ENCODE measurements around the gene C17orf50. TPM values are rescaled to one million over a fixed set of nuclear protein-coding genes. Genes with fewer than 3 reads are reported as not detected.

C17orf50 gene
- total RNA-seq, 1 experiment from 2014 or later, result not detected

DNA sequence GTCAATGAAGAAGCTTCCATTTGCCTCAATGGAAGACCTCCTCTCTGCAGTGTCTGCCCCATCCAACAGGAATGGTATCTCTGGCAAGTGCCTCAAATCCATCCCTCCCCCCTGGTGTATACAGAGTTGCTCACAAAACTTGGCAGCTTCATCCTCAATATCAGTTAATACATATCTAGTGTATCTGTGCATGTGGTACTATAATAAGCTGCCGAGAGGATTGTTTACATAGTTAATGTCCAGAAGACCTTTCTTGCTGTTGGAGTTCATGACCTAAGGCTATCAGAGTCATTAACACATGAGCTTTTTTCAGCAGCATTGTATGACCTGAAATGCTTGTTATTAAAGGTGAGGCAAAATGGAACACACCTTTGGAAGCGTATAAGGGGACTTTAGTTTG lies 43.2 kb upstream of the C17orf50 start:
- RAD21 ChIA-PET (ENCODE audit: low non-redundant PET in 1 of 2, low total read pairs in 2 of 2, uncharacterized antibody in 2 of 2, unreplicated experiment in 2 of 2), result no interaction called here
- TF ChIP-seq POLR2AphosphoS5 (IDR thresholded peaks at IDR 0.05; ENCODE audit: low read depth, low read length) (no peak), EGR1 (IDR thresholded peaks at IDR 0.05; ENCODE audit: low read depth) (no peak), POLR2A (IDR thresholded peaks at IDR 0.05; ENCODE audit: borderline replicate concordance, extremely low read depth, insufficient read depth, insufficient read length) (no peak)
- TF ChIP-seq, protein P1, sequence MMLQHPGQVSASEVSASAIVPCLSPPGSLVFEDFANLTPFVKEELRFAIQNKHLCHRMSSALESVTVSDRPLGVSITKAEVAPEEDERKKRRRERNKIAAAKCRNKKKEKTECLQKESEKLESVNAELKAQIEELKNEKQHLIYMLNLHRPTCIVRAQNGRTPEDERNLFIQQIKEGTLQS (IDR thresholded peaks at IDR 0.05), result no peak
- H4K20me1 ChIP-seq (ENCODE audit: insufficient read depth), result no peaks in the 10 kb centered on the region
- H3K36me3 ChIP-seq (ENCODE audit: control insufficient read depth in 1 of 2, insufficient read depth in 2 of 2, low read length in 2 of 2), result peaks cover 9 to 21% of the 10 kb centered on the region in 2 experiments
- no TSS peak for BruUV-seq (replicated peaks)
- H3K9me3 ChIP-seq (ENCODE audit: control insufficient read depth in 1 of 2, insufficient read depth in 1 of 2, low read depth in 1 of 2, low read length in 2 of 2), result no peaks in the 10 kb centered on the region
- ATAC-seq (no peak), DNase-seq (ENCODE audit: low read depth, low spot score) (no peak)
- H3K27me3 ChIP-seq (ENCODE audit: insufficient read depth, low read length), result no peaks in the 10 kb centered on the region
- no peaks in the 10 kb centered on the region for H3K79me2 ChIP-seq (ENCODE audit: insufficient read depth, low read length)
- no peaks in the 10 kb centered on the region for H3K9me2 ChIP-seq (ENCODE audit: insufficient read depth)
- CTCF ChIA-PET, result no interaction called here
- no peak overlapping the region for H3K4me2 ChIP-seq (ENCODE audit: low read length)
- POLR2A ChIA-PET, result interaction anchor here (1.1 kb wide), 1 partner anchor 139 kb away, joined by 3 read pairs; the partner anchor contains the start of gene PEX12
- H3K27ac ChIP-seq (ENCODE audit: low read depth, low read length), result no peak overlapping the region
- intact Hi-C loops (cut with micrococcal nuclease), result no loop called here
- no peaks in the 10 kb centered on the region for H3K4me1 ChIP-seq (ENCODE audit: control insufficient read depth in 1 of 2, insufficient read depth in 2 of 2, low read length in 2 of 2)
- no peak overlapping the region for H2AFZ ChIP-seq (ENCODE audit: low read depth, low read length, poor library complexity, severe bottlenecking)
- H3K9ac ChIP-seq (ENCODE audit: low read length), result no peak overlapping the region
- H3K4me3 ChIP-seq (replicated peaks in 1 of 2; ENCODE audit: low read depth in 1 of 2, low read length in 2 of 2), result no peak overlapping the region

DNA sequence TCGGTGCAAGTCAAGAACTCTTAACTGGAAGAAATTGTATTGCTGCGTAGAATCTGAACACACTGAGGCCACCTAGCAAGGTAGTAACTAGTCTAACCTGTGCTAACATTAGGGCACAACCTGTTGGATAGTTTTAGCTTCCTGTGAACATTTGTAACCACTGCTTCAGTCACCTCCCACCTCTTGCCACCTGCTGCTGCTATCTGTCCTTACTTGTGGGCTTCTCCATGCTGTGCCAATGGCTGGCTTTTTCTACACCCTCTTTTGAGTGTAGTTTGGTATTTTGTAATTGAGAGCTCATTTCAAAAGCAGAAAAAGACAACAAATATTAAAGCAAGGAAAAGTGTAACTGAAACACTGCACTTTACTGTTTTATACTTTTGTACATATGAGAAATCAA lies 37.0 kb upstream of the C17orf50 start:
- no TSS peak for BruUV-seq (replicated peaks)
- H3K4me1 ChIP-seq (ENCODE audit: control insufficient read depth in 1 of 2, insufficient read depth in 2 of 2, low read length in 2 of 2), result peaks cover 0 to 3% of the 10 kb centered on the region in 2 experiments; a peak in 1 of 4 replicates
- H3K9ac ChIP-seq (ENCODE audit: low read length), result no peak overlapping the region
- H3K4me2 ChIP-seq (ENCODE audit: low read length), result no peak overlapping the region
- no peaks in the 10 kb centered on the region for H3K27me3 ChIP-seq (ENCODE audit: insufficient read depth, low read length)
- no peaks in the 10 kb centered on the region for H3K9me3 ChIP-seq (ENCODE audit: control insufficient read depth in 1 of 2, insufficient read depth in 1 of 2, low read depth in 1 of 2, low read length in 2 of 2)
- ATAC-seq, result no peak
- TF ChIP-seq ELF1 (IDR thresholded peaks at IDR 0.05; ENCODE audit: borderline replicate concordance, low read depth), result no peak
- TF ChIP-seq RAD21 (IDR thresholded peaks at IDR 0.05; ENCODE audit: low read depth), result no peak
- no peak for TF ChIP-seq EZH2 (IDR thresholded peaks at IDR 0.05)
- TF ChIP-seq, protein P2, sequence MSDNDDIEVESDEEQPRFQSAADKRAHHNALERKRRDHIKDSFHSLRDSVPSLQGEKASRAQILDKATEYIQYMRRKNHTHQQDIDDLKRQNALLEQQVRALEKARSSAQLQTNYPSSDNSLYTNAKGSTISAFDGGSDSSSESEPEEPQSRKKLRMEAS (IDR thresholded peaks at IDR 0.05), result no peak
- TF ChIP-seq SRF (IDR thresholded peaks at IDR 0.05; ENCODE audit: low read depth), result no peak
- no peak for TF ChIP-seq CEBPB (IDR thresholded peaks at IDR 0.05; ENCODE audit: low read depth)
- no peak for TF ChIP-seq ZFX (IDR thresholded peaks at IDR 0.05)
- ChIA-PET RAD21 (ENCODE audit: low non-redundant PET in 1 of 2, low total read pairs in 2 of 2, uncharacterized antibody in 2 of 2, unreplicated experiment in 2 of 2) (no interaction called here), CTCF (no interaction called here), POLR2A (no interaction called here)
- no peaks in the 10 kb centered on the region for H3K9me2 ChIP-seq (ENCODE audit: insufficient read depth)
- H3K36me3 ChIP-seq (ENCODE audit: control insufficient read depth in 1 of 2, insufficient read depth in 2 of 2, low read length in 2 of 2), result peaks cover 17 to 22% of the 10 kb centered on the region in 2 experiments; a peak in 3 of 4 replicates
- no peak overlapping the region for H3K27ac ChIP-seq (ENCODE audit: low read depth, low read length)
- intact Hi-C loops (cut with micrococcal nuclease), result no loop called here
- H3K79me2 ChIP-seq (ENCODE audit: insufficient read depth, low read length), result no peaks in the 10 kb centered on the region
- no peak overlapping the region for H2AFZ ChIP-seq (ENCODE audit: low read depth, low read length, poor library complexity, severe bottlenecking)
- no peaks in the 10 kb centered on the region for H4K20me1 ChIP-seq (ENCODE audit: insufficient read depth)
- no peak for DNase-seq (ENCODE audit: low read depth, low spot score)
- no peak overlapping the region for H3K4me3 ChIP-seq (replicated peaks in 1 of 2; ENCODE audit: low read depth in 1 of 2, low read length in 2 of 2)

Data from HCT116 (cell line).